SK-N-SH treated with all-trans-retinoic acid at 6 μM for 48 hours (cell line): ENCODE measurements around the gene FGF5.

Source experiments
- ATAC-seq: fragments of 200-7000 bp; cut with Tn5 transposase; 3 replicates; pipeline ENCODE4 v1.9.1; 2020; ENCODE audit warnings: mild to moderate bottlenecking, moderate library complexity
- ARNTL ChIP-seq: fragments of 450-650 bp; formaldehyde crosslinking; IDR thresholded peaks from 2 replicates; pipeline ENCODE4 v1.5.0; 2020; ENCODE audit warnings: low read depth, mild to moderate bottlenecking, moderate library complexity, borderline replicate concordance
- BACH2 ChIP-seq: fragments of 250-450 bp; sonication (Bioruptor Pico); IDR thresholded peaks from 2 replicates; pipeline ENCODE4 v1.9.0; 2021; ENCODE audit warnings: mild to moderate bottlenecking, borderline replicate concordance
- ESRRG ChIP-seq: fragments of 250-450 bp; sonication (Bioruptor Pico); IDR thresholded peaks from 2 replicates; pipeline ENCODE4 v1.6.1; 2021; ENCODE audit warnings: mild to moderate bottlenecking
- GLIS3 ChIP-seq: fragments of 250-450 bp; sonication (Bioruptor Pico); IDR thresholded peaks from 2 replicates; pipeline ENCODE4 v1.5.0; 2020; ENCODE audit warnings: mild to moderate bottlenecking, moderate library complexity
- ISL1 ChIP-seq: fragments of 250-450 bp; sonication (Bioruptor Pico); IDR thresholded peaks from 2 replicates; pipeline ENCODE4 v2.1.2; 2022; ENCODE audit warnings: mild to moderate bottlenecking, moderate library complexity
- OSR1 ChIP-seq: fragments of 250-450 bp; sonication (Bioruptor Pico); IDR thresholded peaks from 2 replicates; pipeline ENCODE4 v1.8.0; 2022; ENCODE audit warnings: moderate library complexity, mild to moderate bottlenecking, inconsistent platforms
- POU6F1 ChIP-seq: fragments of 250-450 bp; sonication (Bioruptor Pico); IDR thresholded peaks from 2 replicates; pipeline ENCODE4 v1.8.0; 2021; ENCODE audit warnings: low read depth, mild to moderate bottlenecking, moderate library complexity, borderline replicate concordance
- PPARA ChIP-seq: fragments of 250-450 bp; sonication (Bioruptor Pico); IDR thresholded peaks from 2 replicates; pipeline ENCODE4 v1.5.0; 2020; ENCODE audit warnings: mild to moderate bottlenecking, borderline replicate concordance
- RARB ChIP-seq: fragments of 250-450 bp; sonication (Bioruptor Pico); IDR thresholded peaks from 2 replicates; pipeline ENCODE4 v1.8.0; 2021; ENCODE audit warnings: mild to moderate bottlenecking, moderate library complexity
- SNAI2 ChIP-seq: fragments of 250-450 bp; sonication (Bioruptor Pico); IDR thresholded peaks from 2 replicates; pipeline ENCODE4 v1.5.0; 2020; ENCODE audit warnings: mild to moderate bottlenecking, moderate library complexity
- TCF4 ChIP-seq: fragments of 250-450 bp; sonication (Bioruptor Pico); IDR thresholded peaks from 2 replicates; pipeline ENCODE4 v1.8.0; 2021; ENCODE audit warnings: mild to moderate bottlenecking, moderate library complexity, borderline replicate concordance
- TOX ChIP-seq: fragments of 250-450 bp; sonication (Bioruptor Pico); IDR thresholded peaks from 2 replicates; pipeline ENCODE4 v1.8.0; 2021; ENCODE audit warnings: mild to moderate bottlenecking, moderate library complexity, borderline replicate concordance
- TSHZ2 ChIP-seq: fragments of 250-450 bp; sonication (Bioruptor Pico); IDR thresholded peaks from 2 replicates; pipeline ENCODE4 v1.5.0; 2020; ENCODE audit warnings: mild to moderate bottlenecking, moderate library complexity
- ZC3H10 ChIP-seq: fragments of 250-450 bp; sonication (Bioruptor Pico); IDR thresholded peaks from 2 replicates; pipeline ENCODE4 v1.5.1; 2021; ENCODE audit warnings: mild to moderate bottlenecking, moderate library complexity
- ZFP3 ChIP-seq: fragments of 250-450 bp; sonication (Bioruptor Pico); IDR thresholded peaks from 2 replicates; pipeline ENCODE4 v1.5.0; 2020; ENCODE audit warnings: mild to moderate bottlenecking, moderate library complexity
- ZFP30 ChIP-seq: fragments of 450-650 bp; formaldehyde crosslinking; IDR thresholded peaks from 2 replicates; pipeline ENCODE4 v1.5.0; 2022; ENCODE audit warnings: mild to moderate bottlenecking, moderate library complexity
- ZNF565 ChIP-seq: fragments of 450-650 bp; formaldehyde crosslinking; conservative IDR thresholded peaks from 2 replicates; pipeline ENCODE4 v1.5.0; 2020; ENCODE audit warnings: low read depth, mild to moderate bottlenecking, moderate library complexity
- ZNF70 ChIP-seq: fragments of 450-650 bp; formaldehyde crosslinking; IDR thresholded peaks from 2 replicates; pipeline ENCODE4 v1.5.0; 2020; ENCODE audit warnings: mild to moderate bottlenecking, moderate library complexity
- ZNF8 ChIP-seq: fragments of 450-650 bp; formaldehyde crosslinking; IDR thresholded peaks from 2 replicates; pipeline ENCODE4 v1.5.0; 2020; ENCODE audit warnings: mild to moderate bottlenecking, moderate library complexity
- TF ChIP-seq, protein P1 (sequence below): fragments of 250-450 bp; sonication (Bioruptor Pico); IDR thresholded peaks from 2 replicates; pipeline ENCODE4 v1.5.1; 2020; ENCODE audit warnings: low read depth, mild to moderate bottlenecking, moderate library complexity
- TF ChIP-seq, protein P2 (sequence below): fragments of 250-450 bp; sonication (Bioruptor Pico); IDR thresholded peaks from 2 replicates; pipeline ENCODE4 v1.5.1; 2021; ENCODE audit warnings: mild to moderate bottlenecking, moderate library complexity
- TF ChIP-seq, protein P3 (sequence below): fragments of 250-450 bp; sonication (Bioruptor Pico); IDR thresholded peaks from 2 replicates; pipeline ENCODE4 v1.8.0; 2020; ENCODE audit warnings: mild to moderate bottlenecking, moderate library complexity, borderline replicate concordance

Gene FGF5

GRCh38 chr4:80301884-80302283 lies 35.4 kb downstream of the FGF5 start:
- TF ChIP-seq, protein P1, sequence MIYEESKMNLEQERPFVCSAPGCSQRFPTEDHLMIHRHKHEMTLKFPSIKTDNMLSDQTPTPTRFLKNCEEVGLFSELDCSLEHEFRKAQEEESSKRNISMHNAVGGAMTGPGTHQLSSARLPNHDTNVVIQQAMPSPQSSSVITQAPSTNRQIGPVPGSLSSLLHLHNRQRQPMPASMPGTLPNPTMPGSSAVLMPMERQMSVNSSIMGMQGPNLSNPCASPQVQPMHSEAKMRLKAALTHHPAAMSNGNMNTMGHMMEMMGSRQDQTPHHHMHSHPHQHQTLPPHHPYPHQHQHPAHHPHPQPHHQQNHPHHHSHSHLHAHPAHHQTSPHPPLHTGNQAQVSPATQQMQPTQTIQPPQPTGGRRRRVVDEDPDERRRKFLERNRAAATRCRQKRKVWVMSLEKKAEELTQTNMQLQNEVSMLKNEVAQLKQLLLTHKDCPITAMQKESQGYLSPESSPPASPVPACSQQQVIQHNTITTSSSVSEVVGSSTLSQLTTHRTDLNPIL (CRISPR knock-in tag): no peak
- no peak for TF ChIP-seq ZNF565 (CRISPR knock-in tag)
- TF ChIP-seq ZC3H10: no peak
- no peak for TF ChIP-seq RARB (CRISPR knock-in tag)
- TF ChIP-seq ZFP30 (CRISPR knock-in tag): no peak
- no peak for TF ChIP-seq TOX (CRISPR knock-in tag)
- TF ChIP-seq BACH2 (CRISPR knock-in tag): no peak
- TF ChIP-seq GLIS3 (CRISPR knock-in tag): no peak
- TF ChIP-seq ZNF70: no peak
- TF ChIP-seq ESRRG (CRISPR knock-in tag): no peak
- TF ChIP-seq TSHZ2: no peak
- TF ChIP-seq ZFP3: no peak
- no peak for TF ChIP-seq SNAI2 (CRISPR knock-in tag)
- TF ChIP-seq PPARA (CRISPR knock-in tag): no peak
- no peak for TF ChIP-seq TCF4 (CRISPR knock-in tag)
- no peak for TF ChIP-seq ISL1 (CRISPR knock-in tag)
- TF ChIP-seq, protein P2, sequence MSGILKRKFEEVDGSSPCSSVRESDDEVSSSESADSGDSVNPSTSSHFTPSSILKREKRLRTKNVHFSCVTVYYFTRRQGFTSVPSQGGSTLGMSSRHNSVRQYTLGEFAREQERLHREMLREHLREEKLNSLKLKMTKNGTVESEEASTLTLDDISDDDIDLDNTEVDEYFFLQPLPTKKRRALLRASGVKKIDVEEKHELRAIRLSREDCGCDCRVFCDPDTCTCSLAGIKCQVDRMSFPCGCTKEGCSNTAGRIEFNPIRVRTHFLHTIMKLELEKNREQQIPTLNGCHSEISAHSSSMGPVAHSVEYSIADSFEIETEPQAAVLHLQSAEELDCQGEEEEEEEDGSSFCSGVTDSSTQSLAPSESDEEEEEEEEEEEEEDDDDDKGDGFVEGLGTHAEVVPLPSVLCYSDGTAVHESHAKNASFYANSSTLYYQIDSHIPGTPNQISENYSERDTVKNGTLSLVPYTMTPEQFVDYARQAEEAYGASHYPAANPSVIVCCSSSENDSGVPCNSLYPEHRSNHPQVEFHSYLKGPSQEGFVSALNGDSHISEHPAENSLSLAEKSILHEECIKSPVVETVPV (CRISPR knock-in tag): no peak
- TF ChIP-seq ARNTL: no peak
- no peak for TF ChIP-seq POU6F1 (CRISPR knock-in tag)
- TF ChIP-seq, all 23 proteins: peak for 0
- ATAC-seq: no peak

DNA sequence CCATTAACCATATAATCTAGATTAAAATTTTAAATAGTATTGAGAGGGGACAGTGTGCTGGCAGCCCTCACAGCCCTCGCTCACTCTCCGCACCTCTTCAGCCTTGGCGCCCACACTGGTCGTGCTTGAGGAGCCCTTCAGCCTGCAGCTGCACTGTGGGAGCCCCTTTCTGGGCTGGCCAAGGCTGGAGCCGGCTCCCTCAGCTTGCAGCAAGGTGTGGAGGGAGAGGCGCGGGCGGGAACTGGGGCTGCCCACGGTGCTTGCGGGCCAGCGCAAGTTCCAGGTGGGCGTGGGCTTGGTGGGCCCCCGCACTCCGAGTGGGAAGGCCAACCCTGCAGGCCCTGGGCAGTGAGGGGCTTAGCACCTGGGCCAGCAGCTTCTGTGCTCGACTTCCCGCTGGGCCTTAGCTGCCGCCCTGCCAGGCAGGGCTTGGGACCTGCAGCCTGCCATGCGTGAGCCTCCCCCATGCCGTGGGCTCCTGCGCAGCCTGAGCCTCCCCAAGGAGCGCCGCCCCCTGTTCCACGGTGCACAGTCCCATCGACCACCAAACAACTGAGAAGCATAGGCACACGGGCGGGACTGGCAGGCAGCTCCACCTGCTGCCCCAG lies 36.3 kb downstream of the FGF5 start:
- no peak for ATAC-seq
- no peak for TF ChIP-seq OSR1 (CRISPR knock-in tag)
- no peak for TF ChIP-seq TSHZ2
- no peak for TF ChIP-seq ZNF70
- no peak for TF ChIP-seq GLIS3 (CRISPR knock-in tag)
- no peak for TF ChIP-seq ISL1 (CRISPR knock-in tag)
- no peak for TF ChIP-seq ZNF565 (CRISPR knock-in tag)
- no peak for TF ChIP-seq PPARA (CRISPR knock-in tag)
- TF ChIP-seq POU6F1 (CRISPR knock-in tag): no peak
- TF ChIP-seq RARB (CRISPR knock-in tag): no peak
- TF ChIP-seq ZNF8 (CRISPR knock-in tag): no peak
- TF ChIP-seq ZFP3: no peak
- TF ChIP-seq ESRRG (CRISPR knock-in tag): no peak
- TF ChIP-seq TOX (CRISPR knock-in tag): no peak
- no peak for TF ChIP-seq SNAI2 (CRISPR knock-in tag)
- TF ChIP-seq, protein P3, sequence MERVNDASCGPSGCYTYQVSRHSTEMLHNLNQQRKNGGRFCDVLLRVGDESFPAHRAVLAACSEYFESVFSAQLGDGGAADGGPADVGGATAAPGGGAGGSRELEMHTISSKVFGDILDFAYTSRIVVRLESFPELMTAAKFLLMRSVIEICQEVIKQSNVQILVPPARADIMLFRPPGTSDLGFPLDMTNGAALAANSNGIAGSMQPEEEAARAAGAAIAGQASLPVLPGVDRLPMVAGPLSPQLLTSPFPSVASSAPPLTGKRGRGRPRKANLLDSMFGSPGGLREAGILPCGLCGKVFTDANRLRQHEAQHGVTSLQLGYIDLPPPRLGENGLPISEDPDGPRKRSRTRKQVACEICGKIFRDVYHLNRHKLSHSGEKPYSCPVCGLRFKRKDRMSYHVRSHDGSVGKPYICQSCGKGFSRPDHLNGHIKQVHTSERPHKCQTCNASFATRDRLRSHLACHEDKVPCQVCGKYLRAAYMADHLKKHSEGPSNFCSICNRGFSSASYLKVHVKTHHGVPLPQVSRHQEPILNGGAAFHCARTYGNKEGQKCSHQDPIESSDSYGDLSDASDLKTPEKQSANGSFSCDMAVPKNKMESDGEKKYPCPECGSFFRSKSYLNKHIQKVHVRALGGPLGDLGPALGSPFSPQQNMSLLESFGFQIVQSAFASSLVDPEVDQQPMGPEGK: no peak
- TF ChIP-seq, all 23 proteins: peak for 0
